OCI-LY3 (cell line): ENCODE data around the gene LIF.

Experiments used
- H2AFZ ChIP-seq: fragments of 200-600, 300-600 bp; shearing (Covaris generic); 2 replicates; pipeline ENCODE4 v1.6.0; 2014; ENCODE audit warnings: antibody characterized with exemption, low read depth, low read length
- H3K27ac ChIP-seq: fragments of 200-600, 300-600 bp; sonication (generic); 2 replicates; pipeline ENCODE4 v1.5.1; 2014; ENCODE audit warnings: mild to moderate bottlenecking, low read length, moderate library complexity, mixed read lengths
- H3K27me3 ChIP-seq: fragments of 200-600, 300-600 bp; sonication (generic); 2 replicates; pipeline ENCODE4 v1.6.1; 2014; ENCODE audit warnings: low read depth, low read length, mixed read lengths
- H3K36me3 ChIP-seq: fragments of 200-600, 300-600 bp; sonication (generic); replicated peaks from 2 replicates; pipeline ENCODE3; 2014; ENCODE audit warnings: low read depth, low read length, mixed read lengths
- H3K4me1 ChIP-seq: fragments of 300-600, 200-600 bp; sonication (generic); 2 replicates; pipeline ENCODE4 v1.6.1; 2014; ENCODE audit warnings: low read length, mixed read lengths
- H3K4me2 ChIP-seq: fragments of 200-600, 300-600 bp; sonication (generic); 2 replicates; pipeline ENCODE4 v1.6.1; 2014; ENCODE audit warnings: low read length, mixed read lengths
- H3K4me3 ChIP-seq: fragments of 300-600, 200-600 bp; sonication (generic); 2 replicates; pipeline ENCODE4 v1.5.1; 2014; ENCODE audit warnings: antibody characterized with exemption, mild to moderate bottlenecking, low read length, moderate library complexity
- H3K79me2 ChIP-seq: fragments of 300-600, 200-600 bp; shearing (Covaris generic); 2 replicates; pipeline ENCODE4 v1.6.1; 2014; ENCODE audit warnings: mild to moderate bottlenecking, low read length, mixed read lengths
- H3K9ac ChIP-seq: fragments of 300-600, 200-600 bp; shearing (Covaris generic); 2 replicates; pipeline ENCODE4 v1.6.0; 2014; ENCODE audit warnings: mild to moderate bottlenecking, low read length, moderate library complexity
- H3K9me3 ChIP-seq: fragments of 200-600, 300-600 bp; shearing (Covaris generic); 2 replicates; pipeline ENCODE4 v1.6.1; 2014; ENCODE audit warnings: low read length, mixed read lengths; ENCODE audit not compliant: insufficient read depth
- H4K20me1 ChIP-seq: fragments of 200-600, 300-600 bp; sonication (generic); 2 replicates; pipeline ENCODE4 v1.6.1; 2016; ENCODE audit warnings: low read length, mixed read lengths; ENCODE audit not compliant: insufficient read depth
- EZH2phosphoT487 ChIP-seq: fragments of 200-600 bp; shearing (Covaris generic); IDR thresholded peaks from 2 replicates; pipeline ENCODE4 v1.6.1; 2018; ENCODE audit warnings: antibody characterized with exemption, mixed run types, low read depth
- TF ChIP-seq, protein P1 (sequence below): fragments of 200-600, 300-600 bp; sonication (generic); IDR thresholded peaks from 2 replicates; pipeline ENCODE4 v1.5.1; 2014; ENCODE audit warnings: antibody characterized with exemption, low read length, low read depth

Gene LIF

DNA sequence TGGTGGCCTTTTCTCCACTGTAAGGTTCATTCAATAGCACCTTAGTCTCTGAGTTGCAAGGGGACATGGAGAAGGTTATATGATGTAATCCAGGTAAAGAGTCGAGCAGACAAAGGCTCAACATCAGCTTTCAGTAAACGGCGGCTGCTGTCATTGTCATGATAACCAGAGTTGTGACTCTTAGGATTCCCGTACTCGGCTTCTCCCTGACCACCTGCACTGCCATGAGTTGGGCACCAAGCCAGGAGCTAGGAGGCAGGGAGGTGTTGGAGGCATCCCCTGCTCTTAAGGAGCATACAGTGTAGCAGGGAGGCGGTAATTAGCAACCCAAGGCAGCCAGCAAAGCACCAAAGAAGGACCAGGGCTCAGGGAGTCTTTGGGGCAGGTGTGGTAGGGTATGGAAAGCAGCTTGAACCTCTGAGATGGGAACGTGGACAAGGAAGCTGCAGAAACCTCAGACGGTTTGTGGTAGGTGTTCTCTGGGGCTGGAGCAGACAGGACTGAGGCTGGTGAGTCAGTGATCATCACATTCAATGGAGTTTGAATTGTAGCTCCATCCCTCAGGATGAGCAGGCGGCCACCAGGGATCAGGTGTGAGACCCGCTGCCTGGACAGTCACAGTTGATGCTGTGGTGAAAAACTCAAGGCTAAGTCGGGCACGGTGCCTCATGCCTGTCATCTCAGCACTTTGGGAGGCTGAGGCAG lies 31.7 kb downstream of the LIF start:
- Histone ChIP-seq H3K36me3 (no peaks in the 10 kb centered on the region), H3K4me1 (peaks cover 6% of the 10 kb centered on the region), H3K9ac (no peak overlapping the region), H3K79me2 (no peaks in the 10 kb centered on the region), H3K27me3 (peaks cover 33% of the 10 kb centered on the region), H4K20me1 (no peaks in the 10 kb centered on the region), H3K9me3 (no peaks in the 10 kb centered on the region), H2AFZ (no peak overlapping the region), H3K27ac (no peak overlapping the region), H3K4me3 (no peak overlapping the region), H3K4me2 (no peak overlapping the region)
- TF ChIP-seq EZH2phosphoT487 = no peak
- TF ChIP-seq, protein P1, sequence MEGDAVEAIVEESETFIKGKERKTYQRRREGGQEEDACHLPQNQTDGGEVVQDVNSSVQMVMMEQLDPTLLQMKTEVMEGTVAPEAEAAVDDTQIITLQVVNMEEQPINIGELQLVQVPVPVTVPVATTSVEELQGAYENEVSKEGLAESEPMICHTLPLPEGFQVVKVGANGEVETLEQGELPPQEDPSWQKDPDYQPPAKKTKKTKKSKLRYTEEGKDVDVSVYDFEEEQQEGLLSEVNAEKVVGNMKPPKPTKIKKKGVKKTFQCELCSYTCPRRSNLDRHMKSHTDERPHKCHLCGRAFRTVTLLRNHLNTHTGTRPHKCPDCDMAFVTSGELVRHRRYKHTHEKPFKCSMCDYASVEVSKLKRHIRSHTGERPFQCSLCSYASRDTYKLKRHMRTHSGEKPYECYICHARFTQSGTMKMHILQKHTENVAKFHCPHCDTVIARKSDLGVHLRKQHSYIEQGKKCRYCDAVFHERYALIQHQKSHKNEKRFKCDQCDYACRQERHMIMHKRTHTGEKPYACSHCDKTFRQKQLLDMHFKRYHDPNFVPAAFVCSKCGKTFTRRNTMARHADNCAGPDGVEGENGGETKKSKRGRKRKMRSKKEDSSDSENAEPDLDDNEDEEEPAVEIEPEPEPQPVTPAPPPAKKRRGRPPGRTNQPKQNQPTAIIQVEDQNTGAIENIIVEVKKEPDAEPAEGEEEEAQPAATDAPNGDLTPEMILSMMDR = no peak

DNA sequence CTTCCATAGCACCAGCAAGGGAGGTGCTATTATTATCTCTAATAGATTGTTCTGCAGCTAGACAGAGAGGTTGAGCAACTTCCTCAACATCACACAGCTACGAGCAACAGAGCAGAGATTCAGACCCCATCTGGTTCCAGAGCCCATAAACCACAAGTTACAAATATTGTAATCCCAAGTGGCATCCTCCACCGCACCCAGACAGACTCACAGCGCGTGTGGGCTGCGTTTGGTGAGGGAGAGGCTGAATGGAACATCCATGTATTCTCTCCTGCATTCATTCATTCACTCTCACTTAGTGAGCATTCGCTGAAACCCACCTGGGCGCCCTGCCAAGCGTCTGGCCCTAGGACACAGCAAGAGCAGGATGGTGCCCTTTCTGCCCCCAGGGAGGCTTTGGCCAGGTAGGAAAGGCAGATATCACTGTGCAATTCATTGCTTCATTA lies 33.5 kb downstream of the LIF start:
- H4K20me1 ChIP-seq = no peaks in the 10 kb centered on the region
- H3K27me3 ChIP-seq = peaks cover 33% of the 10 kb centered on the region
- H3K36me3 ChIP-seq = no peaks in the 10 kb centered on the region
- peaks cover 6% of the 10 kb centered on the region for H3K4me1 ChIP-seq
- H3K9ac ChIP-seq = no peak overlapping the region
- H3K9me3 ChIP-seq = no peaks in the 10 kb centered on the region
- no peaks in the 10 kb centered on the region for H3K79me2 ChIP-seq
- no peak overlapping the region for H3K27ac ChIP-seq
- H3K4me2 ChIP-seq = no peak overlapping the region
- TF ChIP-seq, protein P1 = no peak
- TF ChIP-seq EZH2phosphoT487 = no peak
- no peak overlapping the region for H2AFZ ChIP-seq
- no peak overlapping the region for H3K4me3 ChIP-seq

DNA sequence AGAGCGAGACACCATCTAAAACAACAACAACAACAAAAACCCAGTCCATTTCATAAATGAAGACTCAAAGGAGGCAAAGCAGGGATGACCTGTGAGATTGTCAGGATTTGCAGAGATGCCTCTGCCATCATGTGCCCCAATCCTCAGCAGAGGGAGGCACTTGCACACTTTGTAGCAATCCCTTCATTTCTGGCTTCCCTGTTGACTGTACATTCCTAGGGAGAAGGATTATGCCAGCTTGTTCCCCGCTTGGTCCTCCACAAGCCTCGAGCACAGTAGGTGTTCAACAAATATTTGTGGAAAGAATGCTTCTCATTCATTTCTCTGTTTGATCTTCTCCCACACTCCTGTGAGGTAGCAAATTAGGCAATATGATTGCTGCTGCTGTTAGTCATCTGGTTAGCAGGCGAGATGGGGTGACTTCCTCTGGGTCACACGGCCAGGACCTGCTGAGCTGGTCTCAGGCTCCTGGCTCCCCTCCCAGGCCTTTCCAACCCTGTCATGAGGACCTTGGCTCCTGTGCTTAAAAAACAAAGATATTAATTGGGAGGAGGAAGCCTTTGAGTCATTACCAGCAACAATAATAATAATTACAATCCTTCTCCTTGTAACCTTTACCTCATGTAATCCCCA lies 34.1 kb downstream of the LIF start:
- H3K9ac ChIP-seq = no peak overlapping the region
- no peaks in the 10 kb centered on the region for H3K9me3 ChIP-seq
- no peaks in the 10 kb centered on the region for H3K79me2 ChIP-seq
- H3K27ac ChIP-seq = no peak overlapping the region
- TF ChIP-seq EZH2phosphoT487 = no peak
- TF ChIP-seq, protein P1 = no peak
- no peaks in the 10 kb centered on the region for H4K20me1 ChIP-seq
- peaks cover 6% of the 10 kb centered on the region for H3K4me1 ChIP-seq
- no peak overlapping the region for H3K4me2 ChIP-seq
- peaks cover 33% of the 10 kb centered on the region for H3K27me3 ChIP-seq
- no peaks in the 10 kb centered on the region for H3K36me3 ChIP-seq
- H3K4me3 ChIP-seq = no peak overlapping the region
- no peak overlapping the region for H2AFZ ChIP-seq

DNA sequence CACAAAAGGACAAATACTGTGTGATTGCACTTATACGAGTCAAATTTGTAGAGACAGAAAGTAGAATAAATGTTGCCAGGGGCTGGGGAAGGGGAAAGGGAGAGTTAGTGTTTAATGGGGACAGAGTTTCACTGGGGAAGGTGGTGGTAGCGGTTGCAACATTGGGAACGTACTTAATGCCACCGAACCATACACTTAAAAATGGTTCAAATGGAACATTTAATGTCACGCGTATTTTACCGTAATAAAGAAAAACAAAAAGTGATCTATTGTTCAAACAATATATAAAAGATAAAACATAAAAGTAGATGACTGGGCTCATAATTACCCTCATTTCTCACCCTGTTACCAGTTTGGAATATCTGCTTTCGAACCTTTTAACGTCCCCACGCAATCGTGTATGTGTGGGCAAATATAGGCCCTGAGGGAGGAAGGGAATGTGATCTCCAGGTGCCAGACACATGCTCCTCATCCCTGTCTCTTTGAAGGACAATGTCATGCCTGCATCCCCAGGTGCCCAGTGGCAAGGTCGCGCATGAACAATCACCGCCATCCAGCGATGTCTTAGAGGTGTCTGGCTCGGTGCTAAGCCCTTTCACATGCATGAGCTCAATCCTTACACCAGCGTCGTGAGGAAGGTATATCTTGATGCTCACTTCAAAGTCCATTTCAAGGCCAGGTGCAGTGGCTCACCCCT lies 35.3 kb downstream of the LIF start:
- no peaks in the 10 kb centered on the region for H3K36me3 ChIP-seq
- no peak overlapping the region for H3K27ac ChIP-seq
- H3K9ac ChIP-seq = no peak overlapping the region
- no peak overlapping the region for H2AFZ ChIP-seq
- no peaks in the 10 kb centered on the region for H3K79me2 ChIP-seq
- no peak overlapping the region for H3K4me2 ChIP-seq
- H3K27me3 ChIP-seq = peaks cover 33% of the 10 kb centered on the region
- peaks cover 6% of the 10 kb centered on the region for H3K4me1 ChIP-seq
- no peak overlapping the region for H3K4me3 ChIP-seq
- no peaks in the 10 kb centered on the region for H4K20me1 ChIP-seq
- no peaks in the 10 kb centered on the region for H3K9me3 ChIP-seq
- TF ChIP-seq, protein P1 = no peak
- no peak for TF ChIP-seq EZH2phosphoT487
